HG03139 (cell line): ENCODE data around the gene GPR137.
"Not testable (repeated sequence)": the region's sequence is repeated elsewhere in the genome, so short reads cannot be mapped to it uniquely, and the experiment has no call there.

ENCODE experiments used
- ATAC-seq: cut with Tn5 transposase; IDR thresholded peaks from one replicate; pipeline ENCODE4 v1.9.1; 2021; ENCODE audit not compliant: unreplicated experiment

The GPR137 gene

GRCh38 chr11:64299847-64300648 is 14.4 kb downstream of the GPR137 start, which contains the start of gene CATSPERZ:
TSS of gene CATSPERZ (plus strand) at chr11:64300358. CDS start at chr11:64300411, 53 bp downstream.
- no peak for ATAC-seq

DNA sequence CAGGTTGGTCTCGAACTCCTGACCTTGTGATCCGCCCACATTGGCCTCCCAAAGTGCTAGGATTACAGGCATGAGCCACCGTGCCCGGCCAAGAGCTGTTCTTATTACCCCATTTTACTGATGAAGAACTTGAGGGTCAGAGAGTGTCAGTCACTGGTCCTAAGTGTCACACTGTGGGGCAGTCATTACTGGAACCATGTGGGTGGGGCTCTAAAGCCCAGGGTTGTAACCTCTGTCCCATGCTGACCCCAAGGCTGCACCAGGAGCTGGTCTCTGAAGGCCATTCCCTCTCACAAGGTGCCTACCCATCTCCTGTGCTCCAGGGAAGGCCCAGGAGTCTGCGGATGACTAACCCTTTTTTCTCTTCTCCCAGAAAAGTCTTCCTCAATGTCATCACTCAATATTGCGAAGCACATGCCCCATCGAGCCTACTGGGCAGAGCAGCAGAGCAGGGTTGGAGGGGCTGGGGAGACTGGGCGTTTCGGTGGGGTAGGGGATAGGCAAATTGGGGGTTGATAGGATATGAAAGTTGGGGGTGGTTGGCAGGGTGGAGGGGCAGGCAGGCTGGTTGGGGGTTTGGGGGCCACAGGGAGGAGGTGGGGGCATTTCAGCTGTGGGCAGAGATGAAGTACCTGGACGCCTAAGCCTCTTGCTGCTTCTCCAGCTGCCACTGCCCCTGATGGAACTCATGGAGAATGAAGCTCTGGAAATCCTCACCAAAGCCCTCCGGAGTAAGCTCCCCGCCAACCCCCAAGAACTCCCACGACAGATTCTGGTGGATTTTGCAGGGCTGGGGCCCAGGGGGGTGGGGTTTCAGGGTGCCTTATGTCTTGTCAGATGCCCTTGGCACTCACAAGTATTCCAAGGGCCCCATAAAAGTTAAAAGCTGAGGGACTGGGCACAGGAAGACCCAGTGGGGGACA is 17.7 kb downstream of the GPR137 start:
- ATAC-seq = no peak

- no peak for ATAC-seq
Measured at GRCh38 chr11:64304032-64304315, 18.3 kb downstream of the GPR137 start.

GRCh38 chr11:64304316-64305072 is 18.8 kb downstream of the GPR137 start:
- ATAC-seq = peak; percentile 38

- peak; percentile 63 for ATAC-seq
Measured at GRCh38 chr11:64305075-64305690, 19.5 kb downstream of the GPR137 start, which contains the start of gene ESRRA. TSS of gene ESRRA (plus strand) at chr11:64305524. CDS start at chr11:64307180, 1,656 bp downstream.

DNA sequence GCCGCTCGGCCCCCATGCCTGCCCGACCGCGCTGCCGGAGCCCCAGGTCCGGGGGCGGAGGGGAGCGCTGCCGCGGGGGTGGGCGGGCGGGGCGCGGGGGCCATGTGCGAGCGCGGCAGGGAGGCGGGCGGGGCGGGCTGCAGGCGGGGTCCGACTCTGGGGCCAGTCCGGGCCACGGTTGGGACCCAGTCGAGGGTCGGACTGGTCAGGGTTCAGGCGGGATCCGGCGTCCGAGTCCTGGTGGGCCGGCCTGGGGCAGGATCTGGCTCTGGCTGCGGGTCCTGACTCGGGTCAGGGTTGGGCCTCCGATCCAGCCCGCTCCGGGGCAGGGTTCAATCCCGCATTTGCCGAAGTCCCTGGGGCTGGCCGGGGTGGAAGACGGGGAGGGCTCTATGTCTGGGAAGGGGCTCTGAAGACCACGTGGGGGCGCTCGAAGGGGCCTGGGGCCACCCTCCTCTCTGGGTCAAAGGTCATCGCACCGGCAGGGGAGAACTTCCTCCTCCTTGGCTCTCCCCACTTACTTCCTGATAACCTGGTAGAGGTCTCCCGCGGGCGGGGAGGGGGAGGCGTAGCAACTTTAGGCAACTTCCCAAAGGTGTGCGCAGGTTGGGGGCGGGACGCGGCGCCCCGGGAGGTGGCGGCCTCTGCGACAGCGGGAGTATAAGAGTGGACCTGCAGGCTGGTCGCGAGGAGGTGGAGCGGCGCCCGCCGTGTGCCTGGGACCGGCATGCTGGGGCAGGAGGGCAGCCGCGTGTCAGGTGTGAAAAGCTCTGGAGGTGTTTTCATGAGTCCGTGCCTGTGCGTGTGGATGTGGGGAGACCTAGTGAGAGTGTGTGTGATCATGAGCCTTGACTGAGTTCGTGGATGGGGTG is 20.3 kb downstream of the GPR137 start:
- peak; percentile 26 for ATAC-seq

DNA sequence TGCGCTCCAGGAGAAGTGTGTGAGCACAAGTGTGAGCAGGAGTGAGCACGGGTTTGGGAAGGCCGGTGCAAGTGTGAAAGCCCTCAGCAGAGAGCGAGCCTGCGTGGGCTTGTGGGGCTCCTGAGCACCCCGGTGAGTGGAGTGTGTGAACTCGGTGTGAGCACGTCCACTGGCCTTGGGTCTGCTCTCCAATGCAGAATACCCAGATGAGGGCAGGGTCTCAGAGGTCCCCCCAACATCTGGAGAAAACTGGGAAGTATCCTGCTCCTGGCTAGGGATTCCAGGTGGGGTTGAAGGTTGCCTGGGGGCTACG is 20.9 kb downstream of the GPR137 start:
- no peak for ATAC-seq

- ATAC-seq = no peak
Measured at GRCh38 chr11:64306876-64307622, 21.4 kb downstream of the GPR137 start.

DNA sequence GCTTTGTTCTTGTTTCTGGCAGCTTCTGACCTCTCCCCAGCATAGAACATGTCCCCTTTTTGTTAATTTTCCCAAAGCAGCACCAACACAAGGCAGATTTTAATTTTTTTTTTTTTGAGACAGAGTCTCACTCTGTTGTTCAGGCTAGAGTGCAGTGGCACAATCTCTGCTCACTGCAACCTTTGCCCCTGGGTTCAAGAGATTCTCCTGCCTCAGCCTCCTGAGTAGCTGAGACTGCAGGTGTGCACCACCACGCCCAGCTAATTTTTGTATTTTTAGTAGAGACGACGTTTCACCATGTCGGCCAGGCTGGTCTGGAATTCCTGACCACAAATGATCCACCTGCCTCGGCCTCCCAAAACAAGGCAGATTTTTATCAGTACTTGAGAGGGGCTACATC is 22.1 kb downstream of the GPR137 start:
- not testable (repeated sequence) for ATAC-seq

- ATAC-seq = no peak
Measured at GRCh38 chr11:64312947-64313346, 27.3 kb downstream of the GPR137 start.

- no peak for ATAC-seq
Measured at GRCh38 chr11:64313491-64314145, 28.0 kb downstream of the GPR137 start.

DNA sequence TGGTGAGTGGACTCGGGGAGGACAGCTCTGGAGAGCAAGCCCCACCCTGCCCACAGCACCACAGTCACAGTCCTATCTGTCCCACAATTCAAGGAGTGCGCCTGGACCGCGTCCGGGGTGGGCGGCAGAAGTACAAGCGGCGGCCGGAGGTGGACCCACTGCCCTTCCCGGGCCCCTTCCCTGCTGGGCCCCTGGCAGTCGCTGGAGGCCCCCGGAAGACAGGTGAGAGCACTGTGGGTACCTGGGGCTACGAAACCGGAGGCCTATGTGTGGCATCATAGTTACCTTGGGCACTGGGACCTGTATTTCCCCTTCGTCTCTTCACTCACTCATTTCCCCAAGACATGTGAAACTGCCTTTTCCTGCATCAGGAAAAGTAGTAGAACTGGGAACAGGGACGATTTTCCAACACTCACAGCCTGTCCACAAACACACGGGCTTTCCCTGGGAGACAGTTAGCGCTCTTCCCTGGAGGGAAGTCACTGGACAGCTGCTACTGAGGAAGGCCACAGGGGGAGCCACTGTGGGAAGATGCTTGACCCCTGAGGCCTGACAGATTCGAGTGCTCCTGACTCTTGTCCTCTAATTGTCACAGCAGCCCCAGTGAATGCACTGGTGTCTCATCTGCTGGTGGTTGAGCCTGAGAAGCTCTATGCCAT is 28.6 kb downstream of the GPR137 start:
- no peak for ATAC-seq

DNA sequence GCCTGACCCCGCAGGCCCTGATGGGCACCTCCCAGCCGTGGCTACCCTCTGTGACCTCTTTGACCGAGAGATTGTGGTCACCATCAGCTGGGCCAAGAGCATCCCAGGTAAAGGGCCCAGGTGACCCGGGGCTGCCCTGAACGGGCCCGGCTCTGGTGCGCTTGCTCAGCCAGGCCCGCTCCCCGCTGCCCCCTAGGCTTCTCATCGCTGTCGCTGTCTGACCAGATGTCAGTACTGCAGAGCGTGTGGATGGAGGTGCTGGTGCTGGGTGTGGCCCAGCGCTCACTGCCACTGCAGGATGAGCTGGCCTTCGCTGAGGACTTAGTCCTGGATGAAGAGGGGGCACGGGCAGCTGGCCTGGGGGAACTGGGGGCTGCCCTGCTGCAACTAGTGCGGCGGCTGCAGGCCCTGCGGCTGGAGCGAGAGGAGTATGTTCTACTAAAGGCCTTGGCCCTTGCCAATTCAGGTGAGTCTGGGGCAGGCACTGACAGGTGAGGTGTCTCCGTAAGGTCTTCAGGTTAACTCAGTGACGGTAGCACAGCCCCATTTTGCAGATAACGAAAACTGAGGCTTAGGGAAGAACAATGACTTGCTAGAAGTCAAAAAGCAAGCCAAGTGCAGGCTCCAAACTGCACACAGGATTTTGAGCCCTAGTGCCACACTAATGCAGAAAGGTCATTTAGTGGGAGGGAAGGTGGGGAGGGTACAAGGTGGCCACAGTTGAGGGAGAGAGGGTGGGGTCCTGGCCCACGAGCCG is 29.3 kb downstream of the GPR137 start:
- ATAC-seq = no peak

DNA sequence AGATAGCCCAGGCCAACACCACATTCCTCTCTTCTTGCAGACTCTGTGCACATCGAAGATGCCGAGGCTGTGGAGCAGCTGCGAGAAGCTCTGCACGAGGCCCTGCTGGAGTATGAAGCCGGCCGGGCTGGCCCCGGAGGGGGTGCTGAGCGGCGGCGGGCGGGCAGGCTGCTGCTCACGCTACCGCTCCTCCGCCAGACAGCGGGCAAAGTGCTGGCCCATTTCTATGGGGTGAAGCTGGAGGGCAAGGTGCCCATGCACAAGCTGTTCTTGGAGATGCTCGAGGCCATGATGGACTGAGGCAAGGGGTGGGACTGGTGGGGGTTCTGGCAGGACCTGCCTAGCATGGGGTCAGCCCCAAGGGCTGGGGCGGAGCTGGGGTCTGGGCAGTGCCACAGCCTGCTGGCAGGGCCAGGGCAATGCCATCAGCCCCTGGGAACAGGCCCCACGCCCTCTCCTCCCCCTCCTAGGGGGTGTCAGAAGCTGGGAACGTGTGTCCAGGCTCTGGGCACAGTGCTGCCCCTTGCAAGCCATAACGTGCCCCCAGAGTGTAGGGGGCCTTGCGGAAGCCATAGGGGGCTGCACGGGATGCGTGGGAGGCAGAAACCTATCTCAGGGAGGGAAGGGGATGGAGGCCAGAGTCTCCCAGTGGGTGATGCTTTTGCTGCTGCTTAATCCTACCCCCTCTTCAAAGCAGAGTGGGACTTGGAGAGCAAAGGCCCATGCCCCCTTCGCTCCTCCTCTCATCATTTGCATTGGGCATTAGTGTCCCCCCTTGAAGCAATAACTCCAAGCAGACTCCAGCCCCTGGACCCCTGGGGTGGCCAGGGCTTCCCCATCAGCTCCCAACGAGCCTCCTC is 30.2 kb downstream of the GPR137 start:
- not testable (repeated sequence) for ATAC-seq

- no peak for ATAC-seq
Measured at GRCh38 chr11:64316672-64317324, 31.1 kb downstream of the GPR137 start.

- peak; percentile 52 for ATAC-seq
Measured at GRCh38 chr11:64317325-64317960, 31.8 kb downstream of the GPR137 start, which contains the start of gene TRMT112. TSS of gene TRMT112 (minus strand) at chr11:64317559. CDS start at chr11:64317526, 33 bp downstream.
